Endothelial cell of umbilical vein (primary cell): ENCODE measurements around the gene RAB1A. TPM values are rescaled to one million over a fixed set of nuclear protein-coding genes. Genes with fewer than 3 reads are reported as not detected.

Experiments used
- BruUV-seq: library from RNA; stranded (reverse); fragments of 400-500 nt; replicated peaks from 2 replicates; lab custom pipeline; 2021; lab: Mats Ljungman, UMichigan
- CTCF ChIA-PET: fragments of 300-600, 350-600 bp; sonication (Branson Sonifier 250); formaldehyde crosslinking; loops from one replicate; lab custom pipeline; 2021; ENCODE audit warnings: antibody characterized with exemption, inconsistent platforms; lab: Charles Lee
- POLR2A ChIA-PET: fragments of 300-600, 350-600 bp; sonication (Branson Sonifier 250); formaldehyde crosslinking; loops from one replicate; lab custom pipeline; 2021; ENCODE audit warnings: antibody characterized with exemption, inconsistent platforms; lab: Charles Lee
- DNase-seq: peaks from one replicate; pipeline ENCODE4 v3.0.0-alpha.2; 2011; ENCODE audit warnings: low read depth, low spot score
- FAIRE-seq: peaks from 2 replicates; lab custom pipeline; 2011; peaks lifted over from hg19 to GRCh38; lab: Jason Lieb, UNC
- H2AFZ ChIP-seq: 2 replicates; pipeline ENCODE4 v1.6.0; 2012; ENCODE audit warnings: low read depth, low read length, control low read depth, inconsistent platforms
- H3K27ac ChIP-seq: 2 replicates; pipeline ENCODE4 v1.5.1; 2011; ENCODE audit warnings: low read depth, mild to moderate bottlenecking, control low read depth, low read length, moderate library complexity; ENCODE audit not compliant: insufficient read depth
- H3K27me3 ChIP-seq, 2 experiments: 2 replicates each; pipeline versions ENCODE4 v1.6.0 to v1.6.1; 2011; ENCODE audit warnings: low read length in 2 of 2, mixed read lengths in 1 of 2; ENCODE audit not compliant: control insufficient read depth in 2 of 2, insufficient read depth in 2 of 2
- H3K36me3 ChIP-seq, 2 experiments: 2 replicates in 1 of 2; 3 replicates in 1 of 2; pipeline ENCODE4 v1.5.1; 2011; ENCODE audit warnings: low read length in 2 of 2, mild to moderate bottlenecking in 1 of 2, moderate library complexity in 1 of 2; ENCODE audit not compliant: control insufficient read depth in 2 of 2, insufficient read depth in 2 of 2; ENCODE audit errors: extremely low read depth in 1 of 2
- H3K4me1 ChIP-seq: 3 replicates; pipeline ENCODE4 v1.5.1; 2011; ENCODE audit warnings: mild to moderate bottlenecking, low read length; ENCODE audit not compliant: control insufficient read depth, insufficient read depth; ENCODE audit errors: extremely low read depth
- H3K4me2 ChIP-seq: 2 replicates; pipeline ENCODE4 v1.6.1; 2011; ENCODE audit warnings: low read length, control low read depth, mixed read lengths; ENCODE audit not compliant: insufficient read depth
- H3K4me3 ChIP-seq, 3 experiments: fragments of 200-600 bp in 1 of 3; sonication (generic), shearing (Covaris generic) in 1 of 3; replicated peaks in 1 of 3; 2 replicates each; pipeline ENCODE4 v1.5.1; 2011 to 2016; ENCODE audit warnings: control low read depth in 3 of 3, low read length in 3 of 3, mild to moderate bottlenecking in 2 of 3, inconsistent platforms in 1 of 3, low read depth in 1 of 3, moderate library complexity in 1 of 3; ENCODE audit not compliant: insufficient read depth in 1 of 3
- H3K79me2 ChIP-seq: 2 replicates; pipeline ENCODE4 v1.6.0; 2012; ENCODE audit warnings: low read length, inconsistent platforms; ENCODE audit not compliant: control insufficient read depth, insufficient read depth
- H3K9ac ChIP-seq: replicated peaks from 2 replicates; pipeline ENCODE3; 2011; ENCODE audit warnings: low read length, control low read depth; ENCODE audit not compliant: insufficient read depth; ENCODE audit errors: extremely low read depth
- H3K9me1 ChIP-seq: replicated peaks from 3 replicates; pipeline ENCODE4 v1.6.0; 2011; ENCODE audit warnings: mild to moderate bottlenecking, low read length; ENCODE audit not compliant: control insufficient read depth, insufficient read depth; ENCODE audit errors: extremely low read depth
- H3K9me3 ChIP-seq: replicated peaks from 2 replicates; pipeline ENCODE4 v1.5.1; 2012; ENCODE audit warnings: low read length, inconsistent platforms; ENCODE audit not compliant: control insufficient read depth, insufficient read depth
- H4K20me1 ChIP-seq: replicated peaks from 2 replicates; pipeline ENCODE3; 2011; ENCODE audit warnings: mild to moderate bottlenecking, low read length; ENCODE audit not compliant: control insufficient read depth, insufficient read depth; ENCODE audit errors: extremely low read depth
- CTCF ChIP-seq, 2 donors: IDR thresholded peaks; 1 replicate in 1 of 2; 2 replicates in 1 of 2; pipeline ENCODE4 v1.5.1; 2011; ENCODE audit warnings: low read length in 2 of 2, mild to moderate bottlenecking in 2 of 2, moderate library complexity in 2 of 2, control low read depth in 1 of 2, inconsistent platforms in 1 of 2, low read depth in 1 of 2; ENCODE audit not compliant: insufficient read depth in 1 of 2; ENCODE audit errors: extremely low read depth in 1 of 2
- EZH2 ChIP-seq: IDR thresholded peaks from 2 replicates; pipeline ENCODE4 v1.6.1; 2012; ENCODE audit warnings: borderline replicate concordance, low read depth, mild to moderate bottlenecking, moderate library complexity, low read length, inconsistent platforms; ENCODE audit not compliant: severe bottlenecking
- FOS ChIP-seq: IDR thresholded peaks from 2 replicates; pipeline ENCODE4 v1.6.1; 2011; ENCODE audit warnings: mild to moderate bottlenecking, low read length, moderate library complexity, borderline replicate concordance; ENCODE audit not compliant: insufficient read depth
- GATA2 ChIP-seq: IDR thresholded peaks from 2 replicates; pipeline ENCODE4 v1.7.0; 2011; ENCODE audit warnings: low read depth, mild to moderate bottlenecking, moderate library complexity, mixed read lengths, low read length; ENCODE audit not compliant: insufficient read length, insufficient read depth
- JUN ChIP-seq: IDR thresholded peaks from 2 replicates; pipeline ENCODE4 v1.6.1; 2011; ENCODE audit warnings: borderline replicate concordance, low read depth; ENCODE audit not compliant: insufficient read length, insufficient read depth
- MAX ChIP-seq: IDR thresholded peaks from 2 replicates; pipeline ENCODE4 v1.6.1; 2011; ENCODE audit not compliant: insufficient read depth, insufficient read length
- MYC ChIP-seq: IDR thresholded peaks from one replicate; pipeline ENCODE4 v1.6.1; 2011; ENCODE audit warnings: mild to moderate bottlenecking, low read depth, low read length
- POLR2A ChIP-seq: IDR thresholded peaks from 2 replicates; pipeline ENCODE4 v1.6.1; 2012; ENCODE audit warnings: low read depth, mild to moderate bottlenecking, control low read depth, low read length
- POLR2AphosphoS5 ChIP-seq: IDR thresholded peaks from 2 replicates; pipeline ENCODE4 v1.6.1; 2012; ENCODE audit warnings: low read depth, mild to moderate bottlenecking, control low read depth, low read length, moderate library complexity; ENCODE audit not compliant: insufficient read depth
- dilution Hi-C: fragments of 300-500 bp; cut with MboI; formaldehyde crosslinking; loops from one replicate; pipeline ENCODE4 v1.15.0; 2019; ENCODE audit warnings: low sequenced_read_pairs; ENCODE audit not compliant: extremely low pct_ligation_motif_present
- intact Hi-C: fragments of 100-400 bp; cut with micrococcal nuclease; formaldehyde crosslinking; loops from one replicate; pipeline ENCODE4 v1.10.0; 2022
- polyA plus RNA-seq, 4 experiments: library from polyadenylated mRNA; depleted of rRNA in 3 of 4; stranded (reverse) in 3 of 4; unstranded in 1 of 4; fragments of >200 nt; gene quantifications; 2 replicates each; pipeline versions ENCODE4 v1.2.1 to v1.2.3, GENCODE V29; 2011 to 2012; ENCODE audit warnings: missing spikeins in 1 of 4
- total RNA-seq: library from RNA; stranded (reverse); gene quantifications from 2 replicates; pipeline ENCODE4 v1.2.3, GENCODE V29; 2021

The RAB1A gene
- total and polyA plus RNA-seq, 2 donors (not counting 3 experiments of a cell fraction or from before 2014, with no cell fraction given) = 121 to 176 TPM

- BruUV-seq = no TSS peak
Observed at GRCh38 chr2:65077898-65078297, 52.0 kb downstream of the RAB1A start.

More at GRCh38 chr2:65077898-65078297, 52.0 kb downstream of the RAB1A start:
- H3K9ac ChIP-seq = no peak overlapping the region
- dilution Hi-C loops = no loop called here
- intact Hi-C loops = no loop called here
- H3K4me1 ChIP-seq = peaks cover 23% of the 10 kb centered on the region
- no peaks in the 10 kb centered on the region for H3K9me1 ChIP-seq
- H3K9me3 ChIP-seq = no peaks in the 10 kb centered on the region
- no peak overlapping the region for H2AFZ ChIP-seq
- H3K4me3 ChIP-seq = no peak overlapping the region
- POLR2A ChIA-PET = no interaction called here
- H3K27ac ChIP-seq = no peak overlapping the region
- H3K79me2 ChIP-seq = no peaks in the 10 kb centered on the region
- H4K20me1 ChIP-seq = no peaks in the 10 kb centered on the region
- TF ChIP-seq JUN (no peak), POLR2AphosphoS5 (no peak), MAX (no peak), FOS (no peak), GATA2 (no peak), CTCF (IDR thresholded peaks at IDR 0.05; ENCODE audit: extremely low read depth in 1 of 2, insufficient read depth in 1 of 2, low read depth in 1 of 2, low read length in 2 of 2) (no peak), MYC (no peak), EZH2 (no peak), POLR2A (no peak)
- H3K27me3 ChIP-seq = no peaks in the 10 kb centered on the region
- no peak overlapping the region for H3K4me2 ChIP-seq
- CTCF ChIA-PET = interaction anchor here (0.5 to 1.4 kb wide), 3 partner anchors 12 to 91 kb away, joined by 4 to 5 read pairs (median 4); no protein-coding TSS in a partner anchor
- FAIRE-seq (no peak), DNase-seq (no peak)
- peaks cover 13 to 33% of the 10 kb centered on the region in 2 experiments for H3K36me3 ChIP-seq
